HCT116 (cell line): ENCODE measurements around the gene RIPK3. TPM values are rescaled to one million over a fixed set of nuclear protein-coding genes. Genes with fewer than 3 reads are reported as not detected.

Experiments
- ATAC-seq: fragments of 200-7000 bp; cut with Tn5 transposase; 2 replicates; pipeline ENCODE4 v1.9.1; 2020; ENCODE audit warnings: mild to moderate bottlenecking, moderate library complexity
- BruUV-seq: library from RNA; stranded (reverse); fragments of 400-500 nt; replicated peaks from 2 replicates; lab custom pipeline; 2021; lab: Mats Ljungman, UMichigan
- CTCF ChIA-PET: fragments of 300-600 bp; sonication (Branson Sonifier 250); formaldehyde crosslinking; loops from one replicate; lab custom pipeline; 2021; ENCODE audit warnings: antibody characterized with exemption; lab: Charles Lee
- POLR2A ChIA-PET: fragments of 300-600, 350-600 bp; sonication (Branson Sonifier 250); formaldehyde crosslinking; loops from one replicate; lab custom pipeline; 2021; ENCODE audit warnings: antibody characterized with exemption; lab: Charles Lee
- RAD21 ChIA-PET, 2 experiments: fragments of 300-600 bp; sonication (Branson Sonifier 250); formaldehyde crosslinking; loops; one replicate each; lab custom pipeline; 2023; ENCODE audit warnings: low total read pairs in 2 of 2; ENCODE audit not compliant: uncharacterized antibody in 2 of 2, unreplicated experiment in 2 of 2, low non-redundant PET in 1 of 2; lab: Charles Lee
- DNase-seq: peaks from one replicate; pipeline ENCODE4 v3.0.0-alpha.2; 2010; ENCODE audit warnings: low read depth, low spot score
- H2AFZ ChIP-seq: fragments of 200-600 bp; shearing (Covaris generic), sonication (generic); 2 replicates; pipeline ENCODE4 v1.6.1; 2017; ENCODE audit warnings: low read depth, mixed run types, mixed read lengths, antibody characterized with exemption, low read length; ENCODE audit not compliant: poor library complexity, severe bottlenecking
- H3K27ac ChIP-seq: 2 replicates; pipeline ENCODE4 v1.5.1; 2012; ENCODE audit warnings: low read depth, low read length
- H3K27me3 ChIP-seq: fragments of 200-600 bp; sonication (generic); 2 replicates; pipeline ENCODE4 v1.6.1; 2016; ENCODE audit warnings: mixed run types, low read length, mixed read lengths; ENCODE audit not compliant: insufficient read depth
- H3K36me3 ChIP-seq, 2 experiments: fragments of 200-500 bp in 1 of 2; fragments of 200-600 bp in 1 of 2; sonication (Bioruptor generic) in 1 of 2; sonication (generic) in 1 of 2; 2 replicates each; pipeline versions ENCODE4 v1.5.1 to v1.6.1; 2014 to 2016; ENCODE audit warnings: low read length in 2 of 2, inconsistent platforms in 1 of 2, mixed read lengths in 1 of 2, mixed run types in 1 of 2; ENCODE audit not compliant: insufficient read depth in 2 of 2, control insufficient read depth in 1 of 2
- H3K4me1 ChIP-seq, 2 experiments: fragments of 200-600 bp in 1 of 2; sonication (generic) in 1 of 2; 2 replicates each; pipeline versions ENCODE4 v1.5.1 to v1.6.1; 2012 to 2017; ENCODE audit warnings: low read length in 2 of 2, inconsistent platforms in 1 of 2, mild to moderate bottlenecking in 1 of 2, mixed read lengths in 1 of 2, mixed run types in 1 of 2, moderate library complexity in 1 of 2; ENCODE audit not compliant: insufficient read depth in 2 of 2, control insufficient read depth in 1 of 2
- H3K4me2 ChIP-seq: fragments of 200-600 bp; sonication (generic); 2 replicates; pipeline ENCODE4 v1.6.1; 2017; ENCODE audit warnings: mixed run types, low read length, mixed read lengths
- H3K4me3 ChIP-seq, 2 experiments: fragments of 200-600 bp in 1 of 2; sonication (generic) in 1 of 2; replicated peaks in 1 of 2; 2 replicates each; pipeline ENCODE4 v1.5.1; 2011 to 2016; ENCODE audit warnings: low read length in 2 of 2, control low read depth in 1 of 2, low read depth in 1 of 2, mild to moderate bottlenecking in 1 of 2, mixed read lengths in 1 of 2, mixed run types in 1 of 2
- H3K79me2 ChIP-seq: fragments of 200-600 bp; sonication (generic); 2 replicates; pipeline ENCODE4 v1.6.1; 2017; ENCODE audit warnings: mild to moderate bottlenecking, mixed run types, low read length, moderate library complexity, mixed read lengths; ENCODE audit not compliant: insufficient read depth
- H3K9ac ChIP-seq: fragments of 200-600 bp; sonication (generic); 2 replicates; pipeline ENCODE4 v1.6.1; 2016; ENCODE audit warnings: low read length, mixed read lengths
- H3K9me2 ChIP-seq: fragments of 200-600 bp; sonication (generic), shearing (Covaris generic); 2 replicates; pipeline ENCODE4 v1.6.1; 2017; ENCODE audit warnings: mixed run types, mild to moderate bottlenecking, moderate library complexity; ENCODE audit not compliant: insufficient read depth
- H3K9me3 ChIP-seq, 2 experiments: fragments of 200-500 bp in 1 of 2; fragments of 200-600 bp in 1 of 2; sonication (Bioruptor generic) in 1 of 2; sonication (generic) in 1 of 2; 2 replicates each; pipeline ENCODE4 v1.6.1; 2014 to 2017; ENCODE audit warnings: low read length in 2 of 2, mixed read lengths in 2 of 2, inconsistent platforms in 1 of 2, low read depth in 1 of 2, mild to moderate bottlenecking in 1 of 2, mixed run types in 1 of 2, moderate library complexity in 1 of 2; ENCODE audit not compliant: control insufficient read depth in 1 of 2, insufficient read depth in 1 of 2
- H4K20me1 ChIP-seq: fragments of 200-600 bp; sonication (generic), shearing (Covaris generic); 2 replicates; pipeline ENCODE4 v1.6.1; 2017; ENCODE audit warnings: mixed run types, mild to moderate bottlenecking, moderate library complexity; ENCODE audit not compliant: insufficient read depth
- ATF3 ChIP-seq: IDR thresholded peaks from 2 replicates; pipeline ENCODE4 v1.6.1; 2012
- CBX3 ChIP-seq: IDR thresholded peaks from 2 replicates; pipeline ENCODE4 v1.6.1; 2012; ENCODE audit warnings: low read depth
- CEBPB ChIP-seq: IDR thresholded peaks from 2 replicates; pipeline ENCODE4 v1.6.1; 2012; ENCODE audit warnings: low read depth
- EGR1 ChIP-seq: IDR thresholded peaks from 2 replicates; pipeline ENCODE4 v1.6.1; 2012; ENCODE audit warnings: low read depth
- ELF1 ChIP-seq: IDR thresholded peaks from 2 replicates; pipeline ENCODE4 v1.6.1; 2012; ENCODE audit warnings: low read depth, borderline replicate concordance
- EZH2 ChIP-seq: fragments of 200-600 bp; sonication (generic); IDR thresholded peaks from 2 replicates; pipeline ENCODE4 v1.6.1; 2017; ENCODE audit warnings: antibody characterized with exemption, mixed run types
- EZH2phosphoT487 ChIP-seq: fragments of 200-600 bp; IDR thresholded peaks from 2 replicates; pipeline ENCODE4 v1.6.1; 2018; ENCODE audit warnings: antibody characterized with exemption, borderline replicate concordance
- FOSL1 ChIP-seq: IDR thresholded peaks from 2 replicates; pipeline ENCODE4 v1.6.1; 2012; ENCODE audit warnings: low read depth
- JUND ChIP-seq: IDR thresholded peaks from 2 replicates; pipeline ENCODE4 v1.6.1; 2012
- RAD21 ChIP-seq: IDR thresholded peaks from 2 replicates; pipeline ENCODE4 v1.6.1; 2012; ENCODE audit warnings: low read depth, mild to moderate bottlenecking
- SIN3A ChIP-seq: IDR thresholded peaks from 2 replicates; pipeline ENCODE4 v1.6.1; 2012; ENCODE audit warnings: low read depth
- SRF ChIP-seq: IDR thresholded peaks from 2 replicates; pipeline ENCODE4 v1.6.1; 2012; ENCODE audit warnings: low read depth
- YY1 ChIP-seq: IDR thresholded peaks from 2 replicates; pipeline ENCODE4 v1.6.1; 2011; ENCODE audit warnings: low read length, low read depth, moderate library complexity, mild to moderate bottlenecking; ENCODE audit not compliant: insufficient replicate concordance; ENCODE audit errors: extremely low read depth
- ZBTB33 ChIP-seq: IDR thresholded peaks from 2 replicates; pipeline ENCODE4 v1.6.1; 2011; ENCODE audit warnings: mild to moderate bottlenecking, low read length, moderate library complexity; ENCODE audit not compliant: insufficient replicate concordance; ENCODE audit errors: extremely low read depth
- ZFX ChIP-seq: fragments of 450-650 bp; IDR thresholded peaks from 2 replicates; pipeline ENCODE4 v1.6.1; 2017
- intact Hi-C: fragments of 100-400 bp; cut with micrococcal nuclease; formaldehyde crosslinking; loops from 2 replicates; pipeline ENCODE4 v1.10.0; 2022
- total RNA-seq: library from RNA; stranded (reverse); gene quantifications from one replicate; pipeline ENCODE4 v1.2.1, GENCODE V29; 2021; ENCODE audit not compliant: unreplicated experiment
- TF ChIP-seq, protein P1 (sequence below): IDR thresholded peaks from 2 replicates; pipeline ENCODE4 v1.6.1; 2012
- TF ChIP-seq, protein P2 (sequence below): IDR thresholded peaks from 2 replicates; pipeline ENCODE4 v1.6.1; 2012; ENCODE audit warnings: low read depth
- TF ChIP-seq, protein P3 (sequence below), 3 experiments: fragments of 200-600 bp in 1 of 3; sonication (generic) in 1 of 3; IDR thresholded peaks in 2 of 3; conservative IDR thresholded peaks in 1 of 3; 2 replicates each; pipeline ENCODE4 v1.5.1; 2012 to 2017; ENCODE audit warnings: low read depth in 2 of 3, low read length in 2 of 3, antibody characterized with exemption in 1 of 3, borderline replicate concordance in 1 of 3, control low read depth in 1 of 3, mild to moderate bottlenecking in 1 of 3, mixed read lengths in 1 of 3, mixed run types in 1 of 3, moderate library complexity in 1 of 3; ENCODE audit not compliant: insufficient read depth in 1 of 3

Gene RIPK3
- total RNA-seq, 1 experiment from 2014 or later, result not detected

GRCh38 chr14:24315243-24315806, 24.5 kb downstream of the RIPK3 start:
- POLR2A ChIA-PET, result no interaction called here
- CTCF ChIA-PET, result interaction anchor here (1.7 kb wide), 1 partner anchor 116 kb away, joined by 7 read pairs; no protein-coding TSS in a partner anchor

More at GRCh38 chr14:24315243-24315806, 24.5 kb downstream of the RIPK3 start:
- Histone ChIP-seq H3K79me2 (no peaks in the 10 kb centered on the region), H3K9me3 (no peaks in the 10 kb centered on the region), H3K4me1 (peaks cover 11 to 24% of the 10 kb centered on the region in 2 experiments), H3K9ac (no peak overlapping the region), H3K36me3 (no peaks in the 10 kb centered on the region), H2AFZ (no peak overlapping the region), H3K4me2 (no peak overlapping the region), H3K27ac (no peak overlapping the region), H3K4me3 (no peak overlapping the region), H3K9me2 (no peaks in the 10 kb centered on the region), H4K20me1 (no peaks in the 10 kb centered on the region), H3K27me3 (0 out of 2 replicates have a peak, but pooled peaks cover 4% of the 10 kb centered on the region)
- no peak for ATAC-seq
- DNase-seq, result no peak
- intact Hi-C loops, result no loop called here
- TF ChIP-seq ZFX, result no peak
- no peak for TF ChIP-seq YY1
- no peak for TF ChIP-seq CBX3
- TF ChIP-seq, protein P1, sequence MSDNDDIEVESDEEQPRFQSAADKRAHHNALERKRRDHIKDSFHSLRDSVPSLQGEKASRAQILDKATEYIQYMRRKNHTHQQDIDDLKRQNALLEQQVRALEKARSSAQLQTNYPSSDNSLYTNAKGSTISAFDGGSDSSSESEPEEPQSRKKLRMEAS, result no peak
- TF ChIP-seq EZH2, result no peak
- no peak for TF ChIP-seq SIN3A
- TF ChIP-seq, protein P2, sequence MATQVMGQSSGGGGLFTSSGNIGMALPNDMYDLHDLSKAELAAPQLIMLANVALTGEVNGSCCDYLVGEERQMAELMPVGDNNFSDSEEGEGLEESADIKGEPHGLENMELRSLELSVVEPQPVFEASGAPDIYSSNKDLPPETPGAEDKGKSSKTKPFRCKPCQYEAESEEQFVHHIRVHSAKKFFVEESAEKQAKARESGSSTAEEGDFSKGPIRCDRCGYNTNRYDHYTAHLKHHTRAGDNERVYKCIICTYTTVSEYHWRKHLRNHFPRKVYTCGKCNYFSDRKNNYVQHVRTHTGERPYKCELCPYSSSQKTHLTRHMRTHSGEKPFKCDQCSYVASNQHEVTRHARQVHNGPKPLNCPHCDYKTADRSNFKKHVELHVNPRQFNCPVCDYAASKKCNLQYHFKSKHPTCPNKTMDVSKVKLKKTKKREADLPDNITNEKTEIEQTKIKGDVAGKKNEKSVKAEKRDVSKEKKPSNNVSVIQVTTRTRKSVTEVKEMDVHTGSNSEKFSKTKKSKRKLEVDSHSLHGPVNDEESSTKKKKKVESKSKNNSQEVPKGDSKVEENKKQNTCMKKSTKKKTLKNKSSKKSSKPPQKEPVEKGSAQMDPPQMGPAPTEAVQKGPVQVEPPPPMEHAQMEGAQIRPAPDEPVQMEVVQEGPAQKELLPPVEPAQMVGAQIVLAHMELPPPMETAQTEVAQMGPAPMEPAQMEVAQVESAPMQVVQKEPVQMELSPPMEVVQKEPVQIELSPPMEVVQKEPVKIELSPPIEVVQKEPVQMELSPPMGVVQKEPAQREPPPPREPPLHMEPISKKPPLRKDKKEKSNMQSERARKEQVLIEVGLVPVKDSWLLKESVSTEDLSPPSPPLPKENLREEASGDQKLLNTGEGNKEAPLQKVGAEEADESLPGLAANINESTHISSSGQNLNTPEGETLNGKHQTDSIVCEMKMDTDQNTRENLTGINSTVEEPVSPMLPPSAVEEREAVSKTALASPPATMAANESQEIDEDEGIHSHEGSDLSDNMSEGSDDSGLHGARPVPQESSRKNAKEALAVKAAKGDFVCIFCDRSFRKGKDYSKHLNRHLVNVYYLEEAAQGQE, result no peak
- TF ChIP-seq, protein P3, sequence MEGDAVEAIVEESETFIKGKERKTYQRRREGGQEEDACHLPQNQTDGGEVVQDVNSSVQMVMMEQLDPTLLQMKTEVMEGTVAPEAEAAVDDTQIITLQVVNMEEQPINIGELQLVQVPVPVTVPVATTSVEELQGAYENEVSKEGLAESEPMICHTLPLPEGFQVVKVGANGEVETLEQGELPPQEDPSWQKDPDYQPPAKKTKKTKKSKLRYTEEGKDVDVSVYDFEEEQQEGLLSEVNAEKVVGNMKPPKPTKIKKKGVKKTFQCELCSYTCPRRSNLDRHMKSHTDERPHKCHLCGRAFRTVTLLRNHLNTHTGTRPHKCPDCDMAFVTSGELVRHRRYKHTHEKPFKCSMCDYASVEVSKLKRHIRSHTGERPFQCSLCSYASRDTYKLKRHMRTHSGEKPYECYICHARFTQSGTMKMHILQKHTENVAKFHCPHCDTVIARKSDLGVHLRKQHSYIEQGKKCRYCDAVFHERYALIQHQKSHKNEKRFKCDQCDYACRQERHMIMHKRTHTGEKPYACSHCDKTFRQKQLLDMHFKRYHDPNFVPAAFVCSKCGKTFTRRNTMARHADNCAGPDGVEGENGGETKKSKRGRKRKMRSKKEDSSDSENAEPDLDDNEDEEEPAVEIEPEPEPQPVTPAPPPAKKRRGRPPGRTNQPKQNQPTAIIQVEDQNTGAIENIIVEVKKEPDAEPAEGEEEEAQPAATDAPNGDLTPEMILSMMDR (IDR thresholded peaks at IDR 0.05 in 2 of 3, conservative IDR thresholded peaks at IDR 0.05 in 1 of 3; ENCODE audit: borderline replicate concordance in 1 of 3, insufficient read depth in 1 of 3, low read depth in 2 of 3, low read length in 2 of 3), result no peak
- no peak for TF ChIP-seq EZH2phosphoT487
- no peak for TF ChIP-seq RAD21
- TF ChIP-seq ELF1, result no peak
- TF ChIP-seq EGR1, result no peak
- TF ChIP-seq CEBPB, result no peak
- no peak for TF ChIP-seq ATF3
- TF ChIP-seq SRF, result no peak
- TF ChIP-seq ZBTB33, result no peak
- no peak for TF ChIP-seq FOSL1
- TF ChIP-seq JUND, result no peak
- no TSS peak for BruUV-seq
- RAD21 ChIA-PET, result no interaction called here
